Stomach (tissue), 4 donors: ENCODE results near the gene SRP72.

ENCODE experiments used
- CTCF ChIP-seq, 7 experiments: fragments of 450-650 bp in 4 of 7; fragments of 200-600 bp in 3 of 7; sonication (generic) in 3 of 7; IDR thresholded peaks; one replicate each; pipeline ENCODE4 v1.5.1; 2016 to 2019; ENCODE audit warnings: antibody characterized with exemption in 7 of 7, control low read depth in 2 of 7, mild to moderate bottlenecking in 1 of 7
- EP300 ChIP-seq: sonication (generic); formaldehyde crosslinking; IDR thresholded peaks from one replicate; pipeline ENCODE4 v1.6.1; 2017; ENCODE audit warnings: antibody characterized with exemption
- POLR2A ChIP-seq, 4 donors: fragments of 450-650 bp; IDR thresholded peaks; one replicate each; pipeline ENCODE4 v1.6.1; 2016; ENCODE audit warnings: antibody characterized with exemption in 4 of 4, control low read depth in 2 of 4, mild to moderate bottlenecking in 1 of 4, moderate library complexity in 1 of 4
- POLR2AphosphoS5 ChIP-seq, 3 donors: sonication (generic); formaldehyde crosslinking; IDR thresholded peaks; one replicate each; pipeline ENCODE4 v1.6.1; 2016; ENCODE audit warnings: antibody characterized with exemption in 3 of 3

- no peak for TF ChIP-seq CTCF (IDR thresholded peaks at IDR 0.05)
- TF ChIP-seq POLR2A (IDR thresholded peaks at IDR 0.05): no peak
- no peak for TF ChIP-seq EP300
- TF ChIP-seq POLR2AphosphoS5 (IDR thresholded peaks at IDR 0.05): no peak
These were observed 3.7 kb upstream of the SRP72 start for GRCh38 chr4:56463711-56464110.
